Neural cell (in vitro differentiated cells): Measurements from ENCODE around the gene TTN. TPM values are rescaled to one million over a fixed set of nuclear protein-coding genes. Genes with fewer than 3 reads are reported as not detected.

Source experiments
- H2AFZ ChIP-seq: fragments of 200-600, 300-800 bp; sonication (generic), shearing (Covaris generic); 2 replicates; pipeline ENCODE4 v1.6.0; 2014; ENCODE audit warnings: low read depth, mild to moderate bottlenecking, antibody characterized with exemption, low read length, moderate library complexity
- H3F3A ChIP-seq: fragments of 200-600 bp; shearing (Covaris generic); 2 replicates; pipeline ENCODE4 v1.6.1; 2016; ENCODE audit warnings: mild to moderate bottlenecking, moderate library complexity, mixed read lengths, antibody characterized with exemption, low read length; ENCODE audit not compliant: insufficient read depth, poor library complexity, severe bottlenecking
- H3K27ac ChIP-seq: fragments of 200-600, 300-800 bp; sonication (generic), shearing (Covaris generic); 2 replicates; pipeline ENCODE4 v1.5.1; 2014; ENCODE audit warnings: mild to moderate bottlenecking, low read length, moderate library complexity
- H3K27me3 ChIP-seq: fragments of 300-800, 200-600 bp; sonication (generic), shearing (Covaris generic); 2 replicates; pipeline ENCODE4 v1.6.0; 2014; ENCODE audit warnings: mild to moderate bottlenecking, low read depth, low read length, moderate library complexity; ENCODE audit not compliant: insufficient read depth
- H3K36me3 ChIP-seq: fragments of 300-800, 200-600 bp; sonication (generic), shearing (Covaris generic); 2 replicates; pipeline ENCODE4 v1.5.1; 2014; ENCODE audit warnings: mild to moderate bottlenecking, antibody characterized with exemption, low read length, moderate library complexity; ENCODE audit not compliant: insufficient read depth
- H3K4me2 ChIP-seq: fragments of 300-800, 200-600 bp; sonication (generic), shearing (Covaris generic); 2 replicates; pipeline ENCODE4 v1.6.0; 2014; ENCODE audit warnings: mild to moderate bottlenecking, low read length
- H3K4me3 ChIP-seq: fragments of 300-800, 200-600 bp; sonication (generic), shearing (Covaris generic); 2 replicates; pipeline ENCODE4 v1.5.1; 2014; ENCODE audit warnings: mild to moderate bottlenecking, low read length, moderate library complexity
- H3K79me2 ChIP-seq: fragments of 200-600 bp; shearing (Covaris generic); replicated peaks from 2 replicates; pipeline ENCODE4 v1.6.0; 2014; ENCODE audit warnings: mild to moderate bottlenecking, low read length, moderate library complexity; ENCODE audit not compliant: insufficient read depth
- H3K9ac ChIP-seq: fragments of 300-800, 200-600 bp; sonication (generic), shearing (Covaris generic); 2 replicates; pipeline ENCODE4 v1.6.1; 2016; ENCODE audit warnings: mild to moderate bottlenecking, low read length, mixed read lengths
- H3K9me2 ChIP-seq: fragments of 200-600 bp; shearing (Covaris generic); 2 replicates; pipeline ENCODE4 v1.6.1; 2016; ENCODE audit warnings: mild to moderate bottlenecking, low read length, mixed read lengths; ENCODE audit not compliant: insufficient read depth
- H3K9me3 ChIP-seq: fragments of 200-600, 300-800 bp; sonication (generic), shearing (Covaris generic); 2 replicates; pipeline ENCODE4 v1.6.1; 2016; ENCODE audit warnings: mild to moderate bottlenecking, mixed run types, low read length, moderate library complexity, mixed read lengths
- H4K20me1 ChIP-seq: fragments of 200-600 bp; shearing (Covaris generic); 2 replicates; pipeline ENCODE4 v1.6.1; 2016; ENCODE audit warnings: mild to moderate bottlenecking, mixed run types; ENCODE audit not compliant: insufficient read depth
- EP300 ChIP-seq: fragments of 450-650 bp; conservative IDR thresholded peaks from 2 replicates; pipeline ENCODE4 v1.6.1; 2014; ENCODE audit warnings: antibody characterized with exemption, mild to moderate bottlenecking, moderate library complexity; ENCODE audit not compliant: poor library complexity, severe bottlenecking
- EZH2 ChIP-seq: fragments of 200-600, 300-800 bp; shearing (Covaris generic), sonication (generic); IDR thresholded peaks from 2 replicates; pipeline ENCODE4 v1.6.1; 2014; ENCODE audit warnings: antibody characterized with exemption, low read length, borderline replicate concordance, mild to moderate bottlenecking; ENCODE audit not compliant: insufficient read depth, poor library complexity, severe bottlenecking
- MXI1 ChIP-seq: fragments of 450-650 bp; conservative IDR thresholded peaks from 2 replicates; pipeline ENCODE4 v1.6.1; 2014; ENCODE audit warnings: antibody characterized with exemption, mild to moderate bottlenecking; ENCODE audit not compliant: poor library complexity, severe bottlenecking
- POLR2AphosphoS5 ChIP-seq: IDR thresholded peaks from 2 replicates; pipeline ENCODE4 v1.6.1; 2012
- RAD21 ChIP-seq: fragments of 450-650 bp; conservative IDR thresholded peaks from 2 replicates; pipeline ENCODE4 v1.6.1; 2014; ENCODE audit warnings: antibody characterized with exemption, mild to moderate bottlenecking, moderate library complexity
- REST ChIP-seq: IDR thresholded peaks from 2 replicates; pipeline ENCODE4 v1.6.1; 2012; ENCODE audit warnings: borderline replicate concordance
- SMC3 ChIP-seq: fragments of 450-650 bp; conservative IDR thresholded peaks from 2 replicates; pipeline ENCODE4 v1.6.1; 2014; ENCODE audit warnings: antibody characterized with exemption, mild to moderate bottlenecking, moderate library complexity; ENCODE audit not compliant: poor library complexity
- TAF1 ChIP-seq: IDR thresholded peaks from 2 replicates; pipeline ENCODE4 v1.6.1; 2012; ENCODE audit warnings: low read depth
- polyA plus RNA-seq: library from polyadenylated mRNA; depleted of rRNA; stranded (reverse); fragments of >200 nt; gene quantifications from 2 replicates; pipeline ENCODE4 v1.2.3, GENCODE V29; 2014
- TF ChIP-seq, protein P1 (sequence below): fragments of 450-650 bp; IDR thresholded peaks from 2 replicates; pipeline ENCODE4 v1.5.1; 2014; ENCODE audit warnings: antibody characterized with exemption, mild to moderate bottlenecking, moderate library complexity; ENCODE audit not compliant: poor library complexity, severe bottlenecking

Gene TTN
- polyA plus RNA-seq, 1 donor from 2014 or later = 0.10 TPM

DNA sequence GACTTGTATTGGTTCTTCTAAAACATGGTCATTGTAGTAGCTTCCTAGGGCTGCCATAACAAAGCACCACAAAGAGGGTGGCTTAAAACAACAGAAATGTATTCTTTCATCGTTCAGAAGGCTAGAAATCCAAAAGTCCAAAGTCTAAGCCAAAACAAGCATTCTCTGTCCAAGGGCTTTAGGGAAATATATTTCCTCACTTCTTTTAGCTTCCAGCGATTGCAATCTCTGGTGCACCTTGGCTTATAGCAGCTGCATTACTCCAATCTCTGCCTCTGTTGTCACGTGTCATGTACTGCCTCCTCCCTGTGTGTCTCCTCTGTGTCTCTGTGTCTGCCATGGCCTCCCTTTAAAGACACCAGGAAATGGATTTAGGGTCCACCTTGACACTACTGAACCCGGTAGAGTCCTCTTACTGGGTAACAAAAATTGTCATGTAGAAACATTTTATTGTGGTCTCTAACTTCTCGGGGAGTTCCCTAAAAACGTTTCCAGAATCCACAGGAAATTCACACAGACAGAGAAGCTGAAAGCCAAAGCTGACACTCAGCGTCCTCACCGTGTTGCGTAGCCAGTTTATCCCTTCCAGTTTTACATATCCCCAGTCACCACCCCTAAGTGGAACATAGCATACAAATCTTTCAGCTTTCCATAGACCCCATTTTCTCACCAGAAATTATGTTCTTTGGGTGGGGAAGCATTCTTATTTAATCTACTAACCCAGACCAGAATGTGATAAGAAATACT lies 20.7 kb upstream of the TTN start:
- Histone ChIP-seq H3K36me3 (no peaks in the 10 kb centered on the region), H3K9ac (no peak overlapping the region), H3K9me2 (no peaks in the 10 kb centered on the region), H3K9me3 (no peaks in the 10 kb centered on the region), H2AFZ (no peak overlapping the region), H3K79me2 (no peaks in the 10 kb centered on the region), H3K4me2 (no peak overlapping the region), H4K20me1 (no peaks in the 10 kb centered on the region), H3K4me3 (no peak overlapping the region), H3K27me3 (no peaks in the 10 kb centered on the region), H3K27ac (no peak overlapping the region), H3F3A (no peaks in the 10 kb centered on the region)
- TF ChIP-seq EZH2 (no peak), EP300 (no peak), SMC3 (no peak), POLR2AphosphoS5 (no peak), RAD21 (no peak), MXI1 (no peak), TAF1 (no peak), REST (no peak)
- TF ChIP-seq, protein P1, sequence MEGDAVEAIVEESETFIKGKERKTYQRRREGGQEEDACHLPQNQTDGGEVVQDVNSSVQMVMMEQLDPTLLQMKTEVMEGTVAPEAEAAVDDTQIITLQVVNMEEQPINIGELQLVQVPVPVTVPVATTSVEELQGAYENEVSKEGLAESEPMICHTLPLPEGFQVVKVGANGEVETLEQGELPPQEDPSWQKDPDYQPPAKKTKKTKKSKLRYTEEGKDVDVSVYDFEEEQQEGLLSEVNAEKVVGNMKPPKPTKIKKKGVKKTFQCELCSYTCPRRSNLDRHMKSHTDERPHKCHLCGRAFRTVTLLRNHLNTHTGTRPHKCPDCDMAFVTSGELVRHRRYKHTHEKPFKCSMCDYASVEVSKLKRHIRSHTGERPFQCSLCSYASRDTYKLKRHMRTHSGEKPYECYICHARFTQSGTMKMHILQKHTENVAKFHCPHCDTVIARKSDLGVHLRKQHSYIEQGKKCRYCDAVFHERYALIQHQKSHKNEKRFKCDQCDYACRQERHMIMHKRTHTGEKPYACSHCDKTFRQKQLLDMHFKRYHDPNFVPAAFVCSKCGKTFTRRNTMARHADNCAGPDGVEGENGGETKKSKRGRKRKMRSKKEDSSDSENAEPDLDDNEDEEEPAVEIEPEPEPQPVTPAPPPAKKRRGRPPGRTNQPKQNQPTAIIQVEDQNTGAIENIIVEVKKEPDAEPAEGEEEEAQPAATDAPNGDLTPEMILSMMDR = no peak

- no peaks in the 10 kb centered on the region for H3K79me2 ChIP-seq
- H3K27me3 ChIP-seq = no peaks in the 10 kb centered on the region
- H3K36me3 ChIP-seq = no peaks in the 10 kb centered on the region
- no peak overlapping the region for H3K27ac ChIP-seq
- no peak overlapping the region for H3K4me3 ChIP-seq
- no peak overlapping the region for H3K4me2 ChIP-seq
- no peak overlapping the region for H2AFZ ChIP-seq
- H3K9ac ChIP-seq = no peak overlapping the region
- no peaks in the 10 kb centered on the region for H3K9me2 ChIP-seq
- TF ChIP-seq REST = no peak
- TF ChIP-seq POLR2AphosphoS5 = no peak
- no peak for TF ChIP-seq EP300
- TF ChIP-seq MXI1 = no peak
- TF ChIP-seq EZH2 = no peak
- H3F3A ChIP-seq = no peaks in the 10 kb centered on the region
- no peaks in the 10 kb centered on the region for H4K20me1 ChIP-seq
- H3K9me3 ChIP-seq = no peaks in the 10 kb centered on the region
These were observed 19.9 kb upstream of the TTN start for GRCh38 chr2:178827111-178827510.
